Measurements from ENCODE around the gene KASH5. TPM values are rescaled to one million over a fixed set of nuclear protein-coding genes. Genes with fewer than 3 reads are reported as not detected.

The KASH5 gene
- total RNA-seq, result not detected

GRCh38 chr19:49387936-49388372, at the start of gene KASH5:
Gene KASH5, plus strand, starts transcription at chr19:49388249. Its CDS starts 2,635 bp downstream, at chr19:49390884.
- no peak for DNase-seq (ENCODE audit: low spot score in 2 of 2)
- Histone ChIP-seq H3K4me1 (no peaks in the 10 kb centered on the region), H3K9me3 (no peaks in the 10 kb centered on the region), H3K36me3 (no peaks in the 10 kb centered on the region), H3K4me3 (peak within 1 kb of the TSS; percentile 8), H3K27ac (no peak within 1 kb of the TSS), H3K27me3 (peaks cover 8% of the 10 kb centered on the region)
- TF ChIP-seq POLR2A (IDR thresholded peaks at IDR 0.05) (no peak), CTCF (IDR thresholded peaks at IDR 0.05) (no peak), POLR2AphosphoS5 (IDR thresholded peaks at IDR 0.05) (no peak), EP300 (IDR thresholded peaks at IDR 0.05) (no peak)
- 65% methylated on average over 32 of the region's 40 CpGs for WGBS

- peak overlapping the region; percentile 84 for H3K27ac ChIP-seq
- WGBS, result 8% methylated on average over 28 of the region's 30 CpGs
- H3K4me3 ChIP-seq, result peak overlapping the region; percentile 43
- TF ChIP-seq POLR2AphosphoS5 (IDR thresholded peaks at IDR 0.05) (peak in 1 of 3 donors; percentile 1), CTCF (IDR thresholded peaks at IDR 0.05) (no peak)
- DNase-seq (ENCODE audit: low spot score in 2 of 2), result peak; percentile 89 to 92
- peaks cover 27% of the 10 kb centered on the region for H3K36me3 ChIP-seq
- peaks cover 30% of the 10 kb centered on the region for H3K4me1 ChIP-seq
- H3K9me3 ChIP-seq, result no peaks in the 10 kb centered on the region
- no peaks in the 10 kb centered on the region for H3K27me3 ChIP-seq
Observed at GRCh38 chr19:49338691-49339300, 49.3 kb upstream of the KASH5 start.

- peak in 1 of 3 donors; percentile 76 for TF ChIP-seq POLR2AphosphoS5 (IDR thresholded peaks at IDR 0.05)
- TF ChIP-seq CTCF (IDR thresholded peaks at IDR 0.05), result no peak
- TF ChIP-seq POLR2A (IDR thresholded peaks at IDR 0.05), result peak in 1 of 2 donors; percentile 7
- no peak for TF ChIP-seq EP300 (IDR thresholded peaks at IDR 0.05)
- peak overlapping the region; percentile 43 for H3K4me3 ChIP-seq
- peak; percentile 88 to 92 for DNase-seq (ENCODE audit: low spot score in 2 of 2)
- no peaks in the 10 kb centered on the region for H3K9me3 ChIP-seq
- peak overlapping the region; percentile 84 for H3K27ac ChIP-seq
- peaks cover 34% of the 10 kb centered on the region for H3K36me3 ChIP-seq
- H3K27me3 ChIP-seq, result no peaks in the 10 kb centered on the region
- WGBS, result 20% methylated on average over 33 of the region's 47 CpGs
- H3K4me1 ChIP-seq, result peaks cover 30% of the 10 kb centered on the region
Observed at GRCh38 chr19:49339301-49340068, 48.6 kb upstream of the KASH5 start.

GRCh38 chr19:49340069-49340864, 47.8 kb upstream of the KASH5 start:
- H3K27me3 ChIP-seq, result no peaks in the 10 kb centered on the region
- H3K4me1 ChIP-seq, result peaks cover 30% of the 10 kb centered on the region
- H3K36me3 ChIP-seq, result peaks cover 42% of the 10 kb centered on the region
- peak; percentile 81 to 86 for DNase-seq (ENCODE audit: low spot score in 2 of 2)
- WGBS, result 20% methylated on average over 36 of the region's 36 CpGs
- no peaks in the 10 kb centered on the region for H3K9me3 ChIP-seq
- peak overlapping the region; percentile 84 for H3K27ac ChIP-seq
- H3K4me3 ChIP-seq, result peak overlapping the region; percentile 43
- TF ChIP-seq EP300 (IDR thresholded peaks at IDR 0.05) (no peak), CTCF (IDR thresholded peaks at IDR 0.05) (no peak), POLR2AphosphoS5 (IDR thresholded peaks at IDR 0.05) (no peak), POLR2A (IDR thresholded peaks at IDR 0.05) (no peak)
